Measurements from ENCODE around the gene EBF3.

EBF3 gene

DNA sequence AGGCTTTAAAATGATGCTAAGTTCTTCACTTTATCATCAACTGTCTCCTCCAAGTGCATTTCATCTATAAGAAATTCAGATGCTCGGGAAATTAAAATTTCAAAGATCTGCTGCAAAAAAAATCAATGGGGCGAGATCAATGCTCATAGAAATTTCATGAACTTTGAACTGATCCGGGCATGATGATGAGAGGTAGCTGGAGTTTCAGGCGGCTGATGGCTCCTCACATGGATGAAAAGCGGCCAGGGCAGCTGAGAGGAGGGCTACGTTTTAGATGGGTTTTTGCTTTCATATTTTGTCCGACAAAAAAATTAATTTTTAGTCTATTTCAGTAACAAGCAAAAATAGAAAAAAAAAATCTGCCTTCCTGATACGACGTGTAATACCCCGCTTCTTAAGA lies 109.9 kb downstream of the EBF3 start:
- no peak for DNase-seq (ENCODE audit: low read depth in 3 of 3)

DNA sequence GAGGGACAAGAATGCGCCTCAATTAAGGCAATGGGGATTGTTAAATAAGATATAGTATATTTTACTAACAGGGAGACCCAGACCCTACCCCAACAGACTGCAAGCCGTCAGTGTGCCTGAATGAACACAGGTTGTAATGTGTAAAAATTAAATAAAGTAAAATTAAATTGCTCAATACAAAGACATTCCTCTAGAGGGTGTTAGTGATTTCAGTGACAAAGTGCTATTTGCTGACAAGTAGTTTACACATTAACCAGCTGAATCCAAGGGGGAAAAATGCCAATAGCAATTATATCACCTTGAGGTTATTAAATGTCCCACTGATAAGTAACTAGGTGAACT lies 110.5 kb downstream of the EBF3 start:
- no peak for DNase-seq (ENCODE audit: low read depth in 3 of 3)

DNA sequence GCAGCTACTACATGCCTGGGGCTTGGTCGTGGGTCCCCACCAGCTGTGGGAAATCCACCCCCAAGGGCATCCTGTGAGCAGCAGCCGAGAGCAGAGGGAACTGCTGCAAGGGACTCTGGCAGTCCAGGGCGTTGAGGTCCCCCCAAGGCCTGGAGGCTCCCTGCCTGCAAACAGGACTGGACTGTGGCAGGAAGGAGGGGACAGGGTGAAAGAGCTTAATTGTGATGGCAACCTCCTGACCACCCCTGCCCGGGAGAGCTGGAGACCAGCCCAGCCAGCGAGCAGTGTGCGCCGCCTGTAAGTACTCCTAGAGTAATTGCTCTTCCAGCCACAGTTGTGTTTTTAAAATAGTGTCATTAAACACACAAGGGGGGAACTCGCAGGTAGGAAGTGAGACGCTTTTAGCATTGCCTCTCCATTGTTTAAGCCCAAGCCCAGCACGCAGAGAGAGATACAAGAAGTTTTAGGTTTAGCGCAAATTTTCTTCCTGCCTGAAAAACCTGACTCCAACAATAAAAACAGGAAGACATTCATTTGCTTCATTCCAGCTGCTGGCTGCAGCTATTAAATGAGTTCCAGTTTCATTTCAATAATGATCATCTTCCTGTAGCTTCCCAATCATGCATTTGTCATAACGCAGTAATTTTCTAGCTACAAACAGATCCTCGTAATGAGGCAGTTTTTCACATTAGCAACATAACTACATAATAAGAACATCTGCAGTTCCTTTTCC lies 111.1 kb downstream of the EBF3 start:
- no peak for DNase-seq (ENCODE audit: low read depth in 3 of 3)

DNA sequence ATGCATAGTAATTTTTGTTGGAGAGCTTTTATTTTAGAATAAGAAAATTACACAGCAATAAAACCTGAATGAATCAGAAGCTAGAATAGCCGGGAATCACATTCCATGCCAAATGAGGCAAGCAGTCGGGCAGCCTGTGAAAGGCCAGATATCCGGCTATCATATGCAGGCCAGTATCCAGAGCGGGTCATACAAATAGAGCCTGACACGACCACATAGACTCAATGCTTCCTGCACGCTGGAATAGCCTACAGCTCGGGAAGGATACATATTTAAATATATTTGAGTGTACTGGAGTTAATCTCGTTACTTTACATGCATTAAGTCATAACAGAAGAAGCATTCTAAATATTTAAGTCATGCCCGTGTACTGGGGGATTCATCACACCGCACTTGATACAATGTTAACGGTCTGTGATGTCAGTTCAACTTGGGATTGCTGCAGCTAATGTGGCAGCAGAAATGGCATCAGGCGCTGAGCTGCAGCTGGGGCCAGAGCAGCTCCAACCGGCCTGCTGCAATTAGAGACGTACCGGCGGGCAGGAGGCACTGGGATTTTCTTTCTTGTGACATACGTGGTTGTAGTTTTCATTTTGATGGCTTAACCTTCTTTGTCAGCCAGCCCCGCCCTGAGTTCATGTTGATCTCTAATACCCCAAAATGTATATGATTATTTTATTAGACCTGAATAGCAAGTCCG lies 112.0 kb downstream of the EBF3 start:
- no peak for DNase-seq (ENCODE audit: low read depth in 3 of 3)

DNA sequence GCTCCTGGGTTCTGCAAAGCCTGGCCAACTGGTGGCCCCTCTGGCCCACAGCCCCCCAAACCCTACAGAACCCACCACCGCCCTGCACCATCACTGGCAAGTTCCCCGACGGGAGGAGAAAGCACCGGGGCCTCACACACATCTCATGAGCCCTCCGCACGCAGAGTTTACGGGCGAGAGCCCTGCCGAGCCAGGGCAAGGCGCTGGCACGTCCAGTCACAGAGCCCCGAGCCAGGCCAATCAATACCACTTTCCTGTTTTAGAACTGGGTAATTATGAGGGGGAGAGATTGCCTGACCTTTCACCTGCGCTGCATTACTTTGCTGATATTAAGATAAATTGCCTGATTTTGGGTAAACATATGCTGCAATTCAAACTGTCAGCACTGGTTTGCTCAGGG lies 113.3 kb downstream of the EBF3 start:
- DNase-seq (ENCODE audit: low read depth in 3 of 3): no peak

DNA sequence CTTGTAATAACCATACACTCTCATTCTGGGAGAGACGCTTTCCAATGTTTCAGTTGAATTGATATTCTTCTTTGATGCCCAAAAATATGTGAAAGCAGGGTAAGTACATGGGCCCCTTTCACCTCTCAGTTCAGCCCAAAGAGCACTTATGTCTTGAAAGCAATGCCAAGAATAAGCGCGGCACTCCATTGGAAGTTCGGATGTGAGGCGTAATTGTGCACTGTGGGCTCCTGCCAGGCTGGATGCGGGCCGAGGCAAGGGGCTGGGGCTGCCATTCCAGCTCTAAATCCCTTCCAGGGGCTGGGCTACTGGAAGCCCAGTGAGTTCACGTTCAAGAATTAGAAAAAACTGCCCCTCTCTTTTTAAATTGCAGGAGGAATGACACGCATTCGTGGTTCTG lies 113.8 kb downstream of the EBF3 start:
- DNase-seq (ENCODE audit: low read depth in 3 of 3): no peak

DNA sequence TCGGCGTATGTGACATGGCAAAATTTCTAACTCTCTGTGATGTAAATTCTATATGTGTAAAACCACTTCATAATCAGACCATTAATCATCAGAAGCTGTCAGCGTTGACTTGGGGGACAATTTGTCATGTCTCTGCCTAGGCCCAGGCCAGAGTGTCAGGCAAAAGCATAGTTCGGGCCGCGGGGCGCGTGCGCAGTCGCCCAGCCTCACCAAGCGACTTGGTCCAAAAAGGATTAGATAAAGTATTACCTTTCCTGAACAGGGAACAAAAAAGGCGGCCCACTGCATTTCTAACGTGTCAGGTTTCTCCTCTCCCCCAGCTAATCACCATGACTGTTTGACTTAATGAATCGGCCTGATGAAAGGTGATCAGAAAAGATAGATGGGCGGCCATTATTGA lies 114.2 kb downstream of the EBF3 start:
- no peak for DNase-seq (ENCODE audit: low read depth in 3 of 3)

DNA sequence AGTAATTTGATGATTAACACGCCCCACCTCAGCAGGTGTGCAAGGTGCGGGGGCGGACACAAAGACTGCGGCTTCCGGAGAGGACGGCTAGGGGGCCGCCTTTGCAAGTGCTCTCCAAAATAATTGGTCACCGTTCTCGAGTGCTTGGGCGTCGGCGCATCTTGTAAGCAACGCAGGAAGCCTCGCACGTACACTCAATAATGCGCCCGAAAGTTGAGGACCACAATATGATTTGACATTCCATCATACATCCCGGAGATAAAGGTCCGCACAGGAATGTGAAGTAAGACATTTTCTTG lies 114.7 kb downstream of the EBF3 start:
- no peak for DNase-seq (ENCODE audit: low read depth in 3 of 3)

DNA sequence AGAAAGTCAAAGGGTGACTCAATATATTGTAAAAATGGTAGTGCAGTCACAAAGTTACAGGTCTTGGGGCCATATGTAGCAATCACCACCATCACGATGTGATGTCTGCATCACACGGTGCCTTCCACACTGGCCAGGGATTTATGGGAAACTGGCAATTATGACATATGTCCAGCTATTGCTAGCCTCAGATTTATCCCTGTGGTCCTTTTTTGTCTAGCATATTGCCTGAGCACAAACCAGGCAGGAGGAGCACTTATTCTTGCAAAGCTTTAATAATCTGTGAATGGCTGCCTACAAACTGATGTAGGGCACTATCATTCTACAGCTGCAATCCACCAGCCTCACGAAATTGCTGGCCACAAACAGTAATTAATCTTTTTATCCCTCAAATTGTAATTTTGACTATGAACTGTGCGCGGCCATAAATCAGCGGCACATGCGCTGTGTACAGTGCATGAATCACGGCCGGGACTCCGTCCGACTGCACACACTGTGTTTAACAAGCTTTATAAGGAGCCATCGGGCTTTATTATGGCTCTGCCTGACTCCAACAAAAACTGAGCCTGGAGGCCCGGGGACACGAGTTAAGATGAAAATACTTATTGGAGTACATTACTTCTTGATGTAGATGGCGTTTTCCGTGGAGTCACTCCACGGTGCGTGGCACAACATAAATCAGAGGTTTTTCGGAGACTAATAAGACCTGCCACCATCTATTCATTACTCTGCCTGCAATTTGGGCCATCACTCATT lies 115.2 kb downstream of the EBF3 start:
- no peak for DNase-seq (ENCODE audit: low read depth in 3 of 3)

DNA sequence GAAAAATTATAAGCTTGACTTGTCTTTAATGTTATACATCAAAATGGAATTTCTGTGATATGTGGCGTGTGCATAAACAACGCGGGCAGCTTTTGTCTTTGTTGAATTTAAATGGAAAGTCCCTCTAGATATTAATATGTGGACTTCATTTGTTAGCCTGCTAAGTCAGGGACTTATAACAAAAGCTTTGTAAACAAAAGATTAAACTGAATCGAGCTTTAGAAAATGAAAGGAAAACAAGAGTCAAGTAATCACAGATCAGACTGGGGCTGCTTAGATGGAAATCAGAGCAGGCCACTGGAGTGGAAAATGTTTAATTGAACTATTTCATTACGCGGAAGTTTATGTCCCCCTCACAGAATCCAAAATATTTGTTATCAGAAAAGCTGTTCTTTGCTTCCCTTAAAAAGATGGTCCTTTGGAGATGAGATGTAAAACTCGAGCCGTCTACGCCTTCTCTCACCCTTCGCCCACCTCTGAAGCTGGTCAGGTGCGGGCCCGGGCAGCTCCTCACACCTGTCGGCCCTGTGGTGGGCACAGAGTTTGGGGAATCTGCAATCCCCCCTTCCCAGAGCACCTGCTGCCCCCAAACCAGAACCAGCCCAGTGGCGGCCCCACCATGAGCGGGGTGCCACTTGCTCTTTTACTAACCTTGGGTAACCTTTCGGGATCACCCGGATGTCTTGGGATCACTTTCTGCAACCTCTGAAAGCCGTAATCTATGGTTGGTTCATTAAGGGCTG lies 116.2 kb downstream of the EBF3 start:
- no peak for DNase-seq (ENCODE audit: low read depth in 3 of 3)

DNA sequence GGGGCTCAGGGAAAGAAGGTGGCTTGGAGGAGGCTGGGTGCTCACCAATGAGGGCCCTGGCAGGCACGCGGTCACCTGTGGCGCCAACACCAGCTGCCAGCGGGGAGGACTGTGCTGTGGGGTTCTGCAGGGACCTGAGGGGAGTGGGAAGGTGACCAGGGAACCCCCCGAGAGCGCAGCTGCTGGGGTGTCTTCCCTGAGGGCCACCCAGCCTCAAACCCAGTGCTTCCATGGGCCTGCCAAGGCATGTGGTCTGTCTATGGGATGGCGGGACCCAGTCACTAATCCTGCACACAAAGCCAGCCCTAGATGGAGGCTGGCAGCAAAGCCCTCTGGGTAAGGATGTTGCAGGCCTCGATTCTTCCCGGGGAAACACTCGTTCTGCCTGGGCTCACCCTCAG lies 117.1 kb downstream of the EBF3 start:
- DNase-seq (ENCODE audit: low read depth in 3 of 3): no peak

DNA sequence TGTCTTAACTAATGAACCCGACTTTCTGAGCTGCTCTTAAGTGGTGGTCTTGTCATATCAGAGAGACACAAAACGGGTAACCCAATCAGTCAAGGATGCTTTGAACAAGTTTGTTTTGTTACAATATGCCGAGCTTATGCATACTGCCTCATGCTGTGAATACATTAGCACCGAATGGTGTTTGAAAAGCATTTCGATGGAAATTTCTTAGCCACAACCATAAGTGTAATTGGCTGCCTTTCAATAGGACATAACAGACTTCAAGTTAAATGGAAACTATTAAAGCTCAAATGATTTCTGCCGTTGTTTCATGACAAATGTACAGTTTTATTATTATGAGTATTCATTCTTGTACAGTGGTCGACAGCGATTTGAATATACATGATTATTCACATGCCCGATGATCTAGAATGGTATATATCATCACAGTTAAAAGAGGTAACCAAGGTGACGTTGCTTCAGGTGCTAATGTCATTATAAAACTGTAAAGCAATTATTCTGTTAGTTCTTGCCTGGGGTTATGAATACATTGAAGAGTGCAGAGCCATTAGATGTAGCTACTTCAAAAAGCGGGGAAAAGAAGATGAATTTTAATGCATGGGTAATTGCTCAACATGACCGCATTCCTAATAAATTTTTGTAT lies 118.8 kb downstream of the EBF3 start:
- no peak for DNase-seq (ENCODE audit: low read depth in 3 of 3)

DNA sequence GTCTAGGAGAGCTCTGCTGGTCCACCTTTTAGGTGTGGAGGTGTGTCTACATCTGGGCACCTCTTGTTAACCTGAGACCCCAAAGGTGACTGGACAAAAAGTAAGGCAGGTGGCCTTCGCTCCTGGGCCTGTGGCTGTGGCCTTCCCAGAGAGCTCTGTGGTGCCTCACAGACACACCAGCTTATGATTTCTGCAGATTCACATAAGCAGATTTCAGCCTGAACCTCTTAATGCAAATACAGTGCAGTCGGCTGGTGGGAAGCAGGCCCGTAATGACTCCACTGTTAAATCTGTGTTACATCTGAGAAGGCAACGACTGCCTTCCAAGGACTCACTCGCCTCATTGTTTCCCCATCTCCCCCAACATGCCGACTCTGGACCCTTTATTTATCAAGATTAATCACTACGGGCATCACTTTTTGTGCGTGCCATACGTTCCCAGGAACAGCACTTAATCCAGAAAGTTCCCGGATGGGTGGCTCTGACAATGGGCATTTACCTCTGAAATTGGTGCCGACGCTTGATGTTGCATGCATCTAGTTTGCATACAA lies 119.8 kb downstream of the EBF3 start:
- DNase-seq (ENCODE audit: low read depth in 3 of 3): no peak

DNA sequence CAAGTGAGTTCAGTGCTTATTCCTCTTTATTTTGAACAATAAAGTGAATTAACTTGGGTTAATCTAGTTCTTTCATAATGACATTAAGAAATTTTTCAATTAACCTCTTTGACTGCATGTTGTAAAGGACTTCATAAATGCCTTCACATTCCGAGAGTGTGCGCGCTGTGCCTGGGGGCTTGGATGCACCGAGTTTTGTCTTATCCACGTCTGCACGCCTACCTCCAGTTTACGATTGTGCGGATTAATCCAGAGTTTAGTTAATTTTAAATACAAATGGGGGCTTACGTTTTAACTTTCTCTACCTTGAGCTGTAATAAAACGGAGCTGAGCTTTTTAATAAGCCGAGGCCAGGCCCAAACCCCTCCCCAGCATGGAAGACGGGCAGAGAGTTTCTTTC lies 120.4 kb downstream of the EBF3 start:
- DNase-seq (ENCODE audit: low read depth in 3 of 3): no peak

DNA sequence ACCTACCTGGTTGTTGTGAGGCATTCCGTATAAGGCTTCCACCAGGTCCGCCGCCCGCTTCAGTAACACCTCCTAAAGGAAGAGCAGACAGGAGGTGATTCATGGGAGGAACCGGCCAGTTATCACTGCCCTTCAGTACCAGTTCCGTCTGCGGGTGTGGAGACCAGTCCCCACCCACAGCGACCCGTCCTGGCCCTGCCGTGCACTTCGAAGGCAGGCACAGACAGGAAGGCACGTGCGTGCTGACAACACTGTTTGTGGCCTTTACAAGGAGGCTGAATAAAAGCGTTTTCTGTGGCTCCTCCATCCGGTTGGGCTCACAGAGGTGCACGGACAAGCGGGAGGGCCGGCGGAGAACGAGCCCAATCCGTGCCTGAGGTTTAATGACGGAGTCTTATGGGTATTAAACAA lies 120.9 kb downstream of the EBF3 start:
- no peak for DNase-seq (ENCODE audit: low read depth in 3 of 3)

DNA sequence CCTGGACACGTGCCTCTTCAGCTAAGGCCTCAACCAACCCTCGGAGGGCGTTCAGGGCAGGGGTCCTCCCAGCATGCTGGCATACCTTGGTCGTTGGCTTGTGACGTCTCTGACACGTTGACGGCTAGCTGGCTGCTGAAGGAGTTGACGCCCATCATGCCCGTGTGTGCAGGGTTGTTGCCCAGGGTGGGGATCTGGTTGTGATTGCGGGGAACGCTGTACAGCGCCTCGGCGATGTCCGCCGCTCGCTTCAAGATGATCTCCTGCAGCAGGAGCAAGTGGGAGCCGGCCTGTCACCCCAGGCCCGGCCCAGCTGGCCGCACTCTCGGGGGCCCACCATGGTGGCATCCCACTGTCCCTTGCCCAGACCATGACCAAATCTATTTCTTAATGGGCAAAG lies 122.0 kb downstream of the EBF3 start:
- DNase-seq (ENCODE audit: low read depth in 3 of 3): no peak

DNA sequence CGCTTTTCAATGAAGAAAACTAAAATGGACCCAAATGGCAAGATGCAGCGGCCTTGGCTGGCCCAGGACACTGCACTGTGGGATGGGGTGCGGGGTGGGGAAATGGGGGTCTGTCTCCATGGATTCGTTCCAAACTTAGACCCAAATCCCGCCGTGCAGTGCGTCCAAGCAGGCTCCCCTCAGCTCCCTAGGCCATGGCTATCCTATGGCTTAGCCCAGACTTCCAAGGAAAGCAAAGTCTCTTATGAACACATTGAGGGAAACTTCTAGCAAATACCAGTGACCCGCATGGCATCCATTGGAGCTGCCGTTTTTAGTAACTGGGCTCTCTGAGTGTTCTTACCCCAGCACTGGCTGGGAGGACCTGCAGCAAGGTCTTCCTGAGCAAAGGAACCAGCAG lies 122.5 kb downstream of the EBF3 start:
- DNase-seq (ENCODE audit: low read depth in 3 of 3): no peak

DNA sequence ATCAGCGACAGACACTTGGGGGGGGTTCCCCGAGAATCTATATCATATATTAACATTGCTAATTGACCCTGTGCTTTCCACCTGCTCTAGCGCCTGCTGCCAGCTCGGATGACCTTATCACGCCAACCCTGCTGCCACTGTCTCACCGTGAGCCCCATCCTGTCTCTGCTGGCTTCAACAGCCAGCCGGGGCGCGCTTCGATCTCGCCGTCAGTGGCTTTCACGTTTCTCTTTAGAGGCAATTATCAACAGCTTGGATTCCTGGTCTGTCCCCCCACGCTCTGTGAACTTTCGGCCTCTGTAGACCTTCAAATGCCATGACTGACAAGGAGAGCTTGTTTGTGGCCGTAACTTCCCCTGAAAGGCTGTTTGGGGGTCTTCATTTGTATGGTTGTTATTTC lies 123.0 kb downstream of the EBF3 start:
- no peak for DNase-seq (ENCODE audit: low read depth in 3 of 3)

DNA sequence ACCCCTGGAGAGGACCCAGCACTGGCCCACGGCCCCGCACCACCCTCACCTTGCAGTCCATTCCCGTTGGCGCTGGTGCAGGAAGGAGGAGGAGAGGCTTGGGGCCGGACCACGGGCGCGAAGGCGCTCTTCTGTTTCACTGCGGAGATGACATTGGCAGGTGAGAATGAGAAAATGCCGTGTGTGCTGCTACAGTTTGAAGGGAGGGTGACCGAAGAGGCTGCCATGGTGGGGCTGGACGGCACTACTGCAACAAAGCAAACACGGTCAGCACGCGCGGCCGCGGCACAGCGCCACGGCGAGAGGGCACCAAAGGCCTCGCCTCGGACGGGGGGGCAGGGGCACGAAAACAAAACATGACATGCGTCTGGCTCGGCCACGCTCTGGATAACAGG lies 123.9 kb downstream of the EBF3 start:
- DNase-seq (ENCODE audit: low read depth in 3 of 3): no peak

DNA sequence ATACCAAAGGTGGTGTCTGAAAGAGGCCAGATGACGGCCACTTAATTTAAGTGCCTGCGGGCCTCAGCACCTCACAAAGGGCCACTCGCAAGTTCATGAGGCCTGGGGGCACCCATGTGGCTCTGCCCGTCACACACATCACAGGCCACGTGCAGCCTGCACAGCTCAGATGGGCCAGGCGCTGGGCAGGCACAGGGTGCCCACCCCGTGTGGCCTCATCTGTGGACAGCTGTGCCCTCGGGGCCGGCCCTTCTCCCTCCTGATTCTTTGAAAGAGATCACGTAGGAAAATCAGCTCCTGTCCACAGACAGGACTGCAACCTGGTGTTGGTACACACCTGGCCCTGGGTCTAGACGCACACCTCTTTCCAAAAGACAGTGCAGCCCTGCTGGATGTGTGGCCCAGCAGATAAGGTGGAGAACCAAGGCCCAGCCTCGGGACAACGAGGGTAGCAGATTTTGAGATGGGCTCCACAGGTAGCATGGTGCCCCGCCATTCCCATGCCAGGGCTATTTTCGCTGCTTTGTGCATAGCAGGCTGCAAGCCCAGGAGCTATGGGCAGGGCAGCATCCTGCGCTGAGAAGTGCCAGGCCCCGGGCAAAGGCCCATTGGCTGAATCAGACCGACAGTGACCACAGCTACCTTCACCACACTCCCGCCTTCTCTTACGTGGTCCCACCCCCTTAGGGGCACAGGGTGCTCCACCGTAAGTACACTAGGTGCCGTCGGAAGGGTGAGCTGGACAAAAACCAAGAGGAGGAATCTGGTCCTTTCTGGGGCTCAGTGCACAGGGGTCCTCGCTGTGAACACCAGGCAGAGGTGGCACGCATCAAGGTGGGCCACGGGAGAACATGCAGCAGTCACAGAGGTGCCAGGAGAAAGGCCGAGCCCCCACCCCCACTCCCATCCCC lies 124.5 kb downstream of the EBF3 start:
- DNase-seq (ENCODE audit: low read depth in 3 of 3): no peak

DNA sequence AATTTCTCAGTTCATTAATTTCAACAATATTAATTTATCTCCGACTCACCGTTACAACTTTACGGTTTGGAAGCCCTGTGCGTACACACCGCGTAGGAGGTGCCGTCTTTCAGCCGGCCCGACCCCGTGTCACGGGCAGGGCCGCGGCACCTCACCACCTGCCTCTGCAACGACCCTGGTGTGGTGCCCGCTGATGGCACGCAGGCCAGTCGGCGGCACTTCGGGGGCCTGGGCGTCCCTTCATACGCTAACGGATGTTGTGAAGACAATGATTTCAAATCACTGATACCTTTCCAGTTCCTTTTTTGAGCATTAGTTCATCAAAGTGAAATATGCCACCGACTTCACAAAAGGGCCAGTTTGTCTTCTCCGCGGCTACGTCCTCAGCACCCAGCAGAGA lies 125.3 kb downstream of the EBF3 start:
- DNase-seq (ENCODE audit: low read depth in 3 of 3): no peak
